K562 (cell line): ENCODE data around the gene AGXT. TPM values are rescaled to one million over a fixed set of nuclear protein-coding genes. Genes with fewer than 3 reads are reported as not detected.
A peak's percentile ranks its signal among the peaks of the same experiment; 100 is the strongest.

Experiments used
- ATAC-seq: fragments of 200-7000 bp; cut with Tn5 transposase; 3 replicates; pipeline ENCODE4 v1.9.1; 2020; ENCODE audit warnings: moderate library complexity
- BruUV-seq: library from RNA; stranded (reverse); fragments of 400-500 nt; replicated peaks from 2 replicates; lab custom pipeline; 2021; lab: Mats Ljungman, UMichigan
- CTCF ChIA-PET: fragments of 300-600 bp; formaldehyde crosslinking; extraction: SDS; loops from one replicate; lab custom pipeline; 2021; ENCODE audit warnings: low intra/inter-chr PET ratio; lab: Yijun Ruan, JAX
- POLR2A ChIA-PET: fragments of 300-600, 350-650 bp; sonication (Branson Sonifier 250); formaldehyde crosslinking; extraction: SDS; loops from one replicate; lab custom pipeline; 2021; ENCODE audit warnings: antibody characterized with exemption, inconsistent platforms; lab: Yijun Ruan, JAX
- DNase-seq, 4 experiments: peaks; one replicate each; pipeline versions ENCODE4 v3.0.0 to v3.0.0-alpha.2; 2011 to 2018; ENCODE audit warnings: low spot score in 3 of 4, mixed read lengths in 3 of 4; ENCODE audit errors: extremely low read depth in 1 of 4
- FAIRE-seq: peaks from 2 replicates; lab custom pipeline; 2011; peaks lifted over from hg19 to GRCh38; lab: Jason Lieb, UNC
- H2AFZ ChIP-seq: 2 replicates; pipeline ENCODE4 v1.6.0; 2011; ENCODE audit warnings: low read depth, low read length, control low read depth, inconsistent platforms
- H3K27ac ChIP-seq: fragments of 200-600 bp; 3 replicates; pipeline ENCODE4 v1.8.0; 2011; ENCODE audit warnings: low read depth, mild to moderate bottlenecking, control low read depth, inconsistent platforms, low read length, moderate library complexity, mixed read lengths; ENCODE audit errors: extremely low read depth
- H3K27me3 ChIP-seq, 2 experiments: fragments of 300-600 bp in 1 of 2; 2 replicates in 1 of 2; 3 replicates in 1 of 2; pipeline versions ENCODE4 v1.6.0 to v1.8.0; 2011; ENCODE audit warnings: inconsistent platforms in 2 of 2, low read length in 2 of 2, mild to moderate bottlenecking in 1 of 2, mixed read lengths in 1 of 2, moderate library complexity in 1 of 2; ENCODE audit not compliant: control insufficient read depth in 2 of 2, insufficient read depth in 2 of 2
- H3K36me3 ChIP-seq: fragments of 300-600 bp; 3 replicates; pipeline ENCODE4 v1.8.0; 2011; ENCODE audit warnings: mild to moderate bottlenecking, low read length, inconsistent platforms; ENCODE audit not compliant: control insufficient read depth, insufficient read depth
- H3K4me1 ChIP-seq, 2 experiments: fragments of 200-600 bp in 1 of 2; replicated peaks in 1 of 2; 2 replicates in 1 of 2; 3 replicates in 1 of 2; pipeline versions ENCODE4 v1.5.1 to v1.8.0; 2011; ENCODE audit warnings: inconsistent platforms in 2 of 2, low read length in 2 of 2, mild to moderate bottlenecking in 1 of 2, mixed read lengths in 1 of 2, moderate library complexity in 1 of 2; ENCODE audit not compliant: control insufficient read depth in 2 of 2, insufficient read depth in 2 of 2
- H3K4me2 ChIP-seq: 2 replicates; pipeline ENCODE4 v1.6.1; 2011; ENCODE audit warnings: low read length, control low read depth, inconsistent platforms, mixed read lengths; ENCODE audit not compliant: insufficient read depth
- H3K4me3 ChIP-seq: fragments of 200-600 bp; sonication (generic), shearing (Covaris generic); 2 replicates; pipeline ENCODE4 v1.5.1; 2016; ENCODE audit warnings: control low read depth, inconsistent platforms
- H3K79me2 ChIP-seq: fragments of 200-600 bp; 3 replicates; pipeline ENCODE4 v1.8.0; 2011; ENCODE audit warnings: low read length, inconsistent platforms; ENCODE audit not compliant: control insufficient read depth, insufficient read depth
- H3K9ac ChIP-seq, 2 experiments: 2 replicates each; pipeline versions ENCODE4 v1.6.0 to v1.6.1; 2011; ENCODE audit warnings: low read depth in 2 of 2, low read length in 2 of 2, control low read depth in 1 of 2, inconsistent platforms in 1 of 2, mild to moderate bottlenecking in 1 of 2, mixed read lengths in 1 of 2; ENCODE audit not compliant: insufficient read depth in 1 of 2
- H3K9me1 ChIP-seq: one replicate; pipeline ENCODE4 v1.6.0; 2011; ENCODE audit warnings: inconsistent platforms, mild to moderate bottlenecking, low read length, moderate library complexity; ENCODE audit not compliant: control insufficient read depth, insufficient read depth
- H3K9me3 ChIP-seq: replicated peaks from 2 replicates; pipeline ENCODE4 v1.5.1; 2011; ENCODE audit warnings: low read depth, low read length, inconsistent platforms; ENCODE audit not compliant: control insufficient read depth, insufficient read depth
- H4K20me1 ChIP-seq: replicated peaks from 2 replicates; pipeline ENCODE4 v1.6.1; 2011; ENCODE audit warnings: low read length, inconsistent platforms, mixed read lengths; ENCODE audit not compliant: control insufficient read depth, insufficient read depth
- CCNT2 ChIP-seq: IDR thresholded peaks from 2 replicates; pipeline ENCODE4 v1.6.1; 2011; ENCODE audit warnings: borderline replicate concordance, low read depth, mild to moderate bottlenecking, moderate library complexity, mixed read lengths, low read length; ENCODE audit not compliant: insufficient read length; ENCODE audit errors: extremely low read depth
- GTF2E2 ChIP-seq: fragments of 200-800 bp; sonication (Bioruptor generic); IDR thresholded peaks from 2 replicates; pipeline ENCODE4 v1.6.1; 2016; ENCODE audit warnings: missing genetic modification characterization, missing compliant biosample characterization
- MCM3 ChIP-seq: fragments of 450-650 bp; IDR thresholded peaks from 2 replicates; pipeline ENCODE4 v1.6.1; 2016
- ZNF263 ChIP-seq: sonication (generic); formaldehyde crosslinking; IDR thresholded peaks from 2 replicates; pipeline ENCODE4 v1.8.0; 2022; ENCODE audit warnings: mild to moderate bottlenecking, missing genetic modification reagents, borderline replicate concordance
- WGBS: fragments of 100-300 bp; shearing (Covaris generic); methylation state at CpG from one replicate; pipeline ENCODE4 v1.1.6; 2016; ENCODE audit warnings: low coverage, mixed read lengths; ENCODE audit not compliant: insufficient coverage; ENCODE audit errors: missing lambda C conversion rate; 5-methylcytosine and 5-hydroxymethylcytosine counted together
- in situ Hi-C: fragments of 300-500 bp; cut with MboI; formaldehyde crosslinking; loops from 4 replicates; pipeline ENCODE4 v1.15.0; 2018; ENCODE audit warnings: inconsistent platforms, mixed read lengths
- intact Hi-C: fragments of 100-400 bp; cut with micrococcal nuclease; formaldehyde crosslinking; loops from 2 replicates; pipeline ENCODE4 v1.14.2; 2022
- polyA plus RNA-seq, 8 experiments: library from polyadenylated mRNA; depleted of rRNA in 4 of 8; stranded (reverse) in 5 of 8; unstranded in 3 of 8; fragments of >200 nt; fragmentation: Nextera tagmentation in 2 of 8; fragmentation: Illumina TruSeq in 1 of 8; extraction: Ambion mirVana in 2 of 8; extraction: Trizol in 1 of 8; gene quantifications; 2 replicates each; pipeline versions ENCODE4 v1.2.1 to v1.2.3, GENCODE V29; 2011 to 2014; ENCODE audit warnings: inconsistent platforms in 1 of 8, missing spikeins in 1 of 8
- total RNA-seq, 7 experiments: library from RNA; depleted of rRNA in 6 of 7; stranded (reverse); fragments of >200 nt in 6 of 7; fragmentation: Illumina TruSeq in 2 of 7; extraction: Trizol in 2 of 7; gene quantifications; 2 replicates each; pipeline versions ENCODE4 v1.2.1 to v1.2.3, GENCODE V29; 2011 to 2021; ENCODE audit warnings: low replicate concordance in 1 of 7

Gene AGXT
- total and polyA plus RNA-seq, 9 of the 15 experiments (the other 6 are each of a cell fraction or from before 2014, with no cell fraction given): 0.18 TPM; not detected in 8

DNA sequence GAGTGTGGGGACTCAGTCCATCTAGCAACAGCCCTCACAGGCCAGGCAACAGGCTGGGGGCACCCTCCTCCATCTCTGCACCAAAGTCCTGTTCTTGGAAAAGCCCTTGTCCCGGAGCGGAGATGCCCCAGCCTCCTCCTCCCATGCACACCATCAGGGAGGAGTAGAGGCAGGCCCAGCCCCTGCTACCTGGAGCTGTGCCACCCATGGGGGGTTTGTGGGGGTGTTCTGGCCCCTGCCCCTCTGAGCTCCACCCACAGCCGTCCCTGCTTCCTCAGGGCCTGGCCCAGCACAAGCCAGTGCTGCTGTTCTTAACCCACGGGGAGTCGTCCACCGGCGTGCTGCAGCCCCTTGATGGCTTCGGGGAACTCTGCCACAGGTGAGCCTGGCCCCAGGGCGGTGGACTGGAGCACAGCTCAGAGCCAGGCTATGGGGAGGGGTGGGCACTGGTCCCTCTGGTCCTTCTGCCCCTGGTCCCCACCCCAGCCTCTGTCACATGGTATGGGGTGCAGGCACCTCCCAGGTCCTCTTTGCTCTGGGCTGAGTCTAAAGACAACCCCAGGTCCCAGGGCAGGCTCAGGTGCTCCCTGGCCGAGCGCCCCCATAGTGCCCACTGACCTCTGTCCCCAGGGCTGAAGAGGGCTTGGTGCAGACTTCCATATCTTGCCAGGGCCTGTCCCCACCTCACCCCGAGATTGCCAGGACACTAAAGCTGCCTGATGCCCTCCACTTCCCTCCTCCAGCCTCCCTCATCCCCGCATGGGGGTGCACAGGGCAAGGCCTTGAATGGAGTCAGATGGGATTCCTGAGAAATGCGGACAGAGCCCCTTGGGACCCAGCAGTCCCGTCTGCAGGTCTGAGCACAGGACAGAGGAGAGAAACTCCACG, 2.7 kb downstream of the AGXT start:
- no peaks in the 10 kb centered on the region for H3K9me1 ChIP-seq
- ATAC-seq (no peak), DNase-seq (no peak), FAIRE-seq (no peak)
- no peaks in the 10 kb centered on the region for H3K9me3 ChIP-seq
- no peak overlapping the region for H3K9ac ChIP-seq
- CTCF ChIA-PET: no interaction called here
- in situ Hi-C loops (no loop called here), intact Hi-C loops (no loop called here)
- TF ChIP-seq MCM3: no peak
- TF ChIP-seq GTF2E2 (tag): no peak
- POLR2A ChIA-PET: no interaction called here
- H3K4me3 ChIP-seq: no peak overlapping the region
- peaks cover 3 to 45% of the 10 kb centered on the region in 2 experiments; a peak in 3 of 5 replicates for H3K27me3 ChIP-seq
- H2AFZ ChIP-seq: no peak overlapping the region
- no peaks in the 10 kb centered on the region; a peak in 1 of 5 replicates for H3K4me1 ChIP-seq
- no peaks in the 10 kb centered on the region for H3K36me3 ChIP-seq
- no TSS peak for BruUV-seq
- H3K27ac ChIP-seq: no peak overlapping the region
- 0% methylated on average over 10 of the region's 16 CpGs for WGBS
- no peaks in the 10 kb centered on the region for H3K79me2 ChIP-seq
- H3K4me2 ChIP-seq: no peak overlapping the region
- H4K20me1 ChIP-seq: no peaks in the 10 kb centered on the region

DNA sequence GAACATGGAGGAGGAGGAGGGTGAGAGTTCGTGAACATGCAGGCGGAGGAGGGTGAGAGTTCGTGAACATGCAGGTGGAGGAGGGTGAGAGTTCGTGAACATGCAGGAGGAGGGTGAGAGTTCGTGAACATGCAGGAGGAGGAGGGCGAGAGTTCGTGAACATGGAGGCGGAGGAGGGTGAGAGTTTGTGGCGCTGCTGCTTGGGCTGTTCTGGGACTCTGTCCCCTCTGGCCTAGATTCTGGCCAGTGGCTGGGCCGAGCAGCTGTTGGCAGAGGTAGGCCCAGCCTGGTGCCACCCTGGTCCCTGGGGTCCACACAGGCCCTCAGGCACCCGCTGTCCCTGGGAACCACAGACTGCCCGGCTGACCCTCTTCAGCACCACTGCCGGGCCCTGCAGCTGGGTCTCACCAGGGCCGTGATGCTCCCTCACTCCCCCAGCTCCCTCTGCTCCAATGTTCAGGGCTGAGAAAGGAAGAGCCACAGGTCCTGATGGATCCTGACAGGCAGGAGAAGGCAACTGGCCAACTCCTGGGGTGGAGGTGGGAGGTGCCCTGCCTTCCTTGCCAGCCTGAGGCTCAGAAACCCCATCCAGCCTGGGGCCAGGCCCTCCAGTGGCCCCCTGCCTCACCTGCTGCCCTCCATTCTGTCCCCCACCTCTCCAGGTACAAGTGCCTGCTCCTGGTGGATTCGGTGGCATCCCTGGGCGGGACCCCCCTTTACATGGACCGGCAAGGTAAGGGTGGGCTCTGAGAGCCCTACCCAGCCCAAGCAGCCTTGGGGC, 3.9 kb downstream of the AGXT start:
- TF ChIP-seq CCNT2 (no peak), ZNF263 (CRISPR knock-in tag) (peak; percentile 82)
- no peak overlapping the region for H2AFZ ChIP-seq
- POLR2A ChIA-PET: no interaction called here
- CTCF ChIA-PET: no interaction called here
- no peak for DNase-seq
- H3K9me1 ChIP-seq: no peaks in the 10 kb centered on the region
- no peaks in the 10 kb centered on the region for H3K36me3 ChIP-seq
- no peaks in the 10 kb centered on the region for H4K20me1 ChIP-seq
- H3K4me1 ChIP-seq: no peaks in the 10 kb centered on the region; a peak in 2 of 5 replicates
- under 1% methylated on average over 8 of the region's 17 CpGs for WGBS
- H3K27ac ChIP-seq: no peak overlapping the region
- no peaks in the 10 kb centered on the region for H3K79me2 ChIP-seq
- in situ Hi-C loops (no loop called here), intact Hi-C loops (no loop called here)
- H3K9me3 ChIP-seq: no peaks in the 10 kb centered on the region
- no peak for ATAC-seq
- FAIRE-seq: no peak
- H3K27me3 ChIP-seq: peaks cover 3 to 47% of the 10 kb centered on the region in 2 experiments; a peak in 3 of 5 replicates
- H3K9ac ChIP-seq: no peak overlapping the region
- H3K4me2 ChIP-seq: no peak overlapping the region
- BruUV-seq: no TSS peak
- H3K4me3 ChIP-seq: no peak overlapping the region
